Thyroid gland (tissue), 4 donors: ENCODE measurements around the gene SLC16A2.

ENCODE experiments used
- POLR2A ChIP-seq, 2 donors: fragments of 450-650 bp; IDR thresholded peaks; one replicate each; pipeline ENCODE4 v1.6.1; 2017; ENCODE audit warnings: antibody characterized with exemption in 2 of 2, mild to moderate bottlenecking in 2 of 2, moderate library complexity in 1 of 2
- TF ChIP-seq, protein P1 (sequence below), 6 experiments: fragments of 200-600 bp in 3 of 6; fragments of 450-650 bp in 3 of 6; sonication (generic) in 3 of 6; IDR thresholded peaks; one replicate each; pipeline ENCODE4 v1.5.1; 2016 to 2019; ENCODE audit warnings: antibody characterized with exemption in 6 of 6, mild to moderate bottlenecking in 2 of 6, inconsistent platforms in 1 of 6, moderate library complexity in 1 of 6

DNA sequence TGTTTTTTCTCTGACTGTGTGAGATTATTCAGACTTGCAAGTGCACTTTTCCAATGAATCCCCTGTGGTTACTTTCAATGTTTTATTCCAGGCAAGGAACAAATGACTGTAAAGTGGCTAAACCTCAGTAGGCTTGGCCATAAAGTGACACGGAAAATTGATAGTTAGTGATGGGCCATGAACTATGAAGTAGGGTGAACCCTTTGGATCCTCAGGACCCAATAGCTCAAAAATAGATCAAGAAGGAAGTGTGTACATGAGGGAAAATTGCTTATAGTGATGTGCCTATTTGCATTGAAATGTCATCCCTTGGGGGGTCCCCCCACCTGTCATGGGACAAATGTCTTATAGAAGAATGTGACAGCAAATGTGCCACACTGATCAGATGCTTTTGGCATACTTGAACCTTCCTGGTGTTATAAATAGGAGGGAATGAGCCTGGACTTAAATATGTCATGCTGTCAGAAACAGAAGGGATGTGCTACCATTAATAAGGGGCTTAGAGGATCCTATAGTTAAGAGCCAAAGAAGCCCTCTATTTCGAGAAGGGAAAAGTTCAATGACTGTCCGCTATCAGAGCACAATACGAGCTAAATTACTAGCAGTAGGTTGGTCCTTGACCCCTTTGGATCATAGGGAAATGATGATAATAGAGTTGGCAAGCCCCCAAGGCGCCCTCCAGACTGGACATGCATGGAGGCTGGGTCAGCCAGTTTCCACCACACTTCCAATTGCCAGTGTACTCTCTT, 30.3 kb downstream of the SLC16A2 start:
- TF ChIP-seq, protein P1, sequence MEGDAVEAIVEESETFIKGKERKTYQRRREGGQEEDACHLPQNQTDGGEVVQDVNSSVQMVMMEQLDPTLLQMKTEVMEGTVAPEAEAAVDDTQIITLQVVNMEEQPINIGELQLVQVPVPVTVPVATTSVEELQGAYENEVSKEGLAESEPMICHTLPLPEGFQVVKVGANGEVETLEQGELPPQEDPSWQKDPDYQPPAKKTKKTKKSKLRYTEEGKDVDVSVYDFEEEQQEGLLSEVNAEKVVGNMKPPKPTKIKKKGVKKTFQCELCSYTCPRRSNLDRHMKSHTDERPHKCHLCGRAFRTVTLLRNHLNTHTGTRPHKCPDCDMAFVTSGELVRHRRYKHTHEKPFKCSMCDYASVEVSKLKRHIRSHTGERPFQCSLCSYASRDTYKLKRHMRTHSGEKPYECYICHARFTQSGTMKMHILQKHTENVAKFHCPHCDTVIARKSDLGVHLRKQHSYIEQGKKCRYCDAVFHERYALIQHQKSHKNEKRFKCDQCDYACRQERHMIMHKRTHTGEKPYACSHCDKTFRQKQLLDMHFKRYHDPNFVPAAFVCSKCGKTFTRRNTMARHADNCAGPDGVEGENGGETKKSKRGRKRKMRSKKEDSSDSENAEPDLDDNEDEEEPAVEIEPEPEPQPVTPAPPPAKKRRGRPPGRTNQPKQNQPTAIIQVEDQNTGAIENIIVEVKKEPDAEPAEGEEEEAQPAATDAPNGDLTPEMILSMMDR (IDR thresholded peaks at IDR 0.05) = no peak
- no peak for TF ChIP-seq POLR2A (IDR thresholded peaks at IDR 0.05)
